Activated effector memory CD4-positive, alpha-beta T cell treated with anti-CD3 and anti-CD28 coated beads, Interleukin-2, amount 50 U/mL, for 16 hours (primary cell): ENCODE results near the gene PPL.
"Not testable (repeated sequence)": the region's sequence is repeated elsewhere in the genome, so short reads cannot be mapped to it uniquely, and the experiment has no call there.

Experiments used
- DNase-seq: peaks from one replicate; pipeline ENCODE4 v3.0.0-alpha.2; 2020

Gene PPL

GRCh38 chr16:4957720-4958509 is 21.0 kb upstream of the PPL start, which contains the start of gene SEC14L5:
Gene SEC14L5, plus strand, starts transcription at chr16:4958330. Its CDS starts 994 bp downstream, at chr16:4959324.
- peak; percentile 94 for DNase-seq

- DNase-seq, result no peak
Observed at GRCh38 chr16:4957420-4957719, 20.4 kb upstream of the PPL start.

- no peak for DNase-seq
Observed at GRCh38 chr16:4954714-4955113, 17.8 kb upstream of the PPL start.

- DNase-seq, result not testable (repeated sequence)
Observed at GRCh38 chr16:4951583-4951982, 14.6 kb upstream of the PPL start.

GRCh38 chr16:4949986-4950385 is 13.0 kb upstream of the PPL start:
- no peak for DNase-seq

- DNase-seq, result no peak
Observed at GRCh38 chr16:4948903-4949766, 12.2 kb upstream of the PPL start.

- no peak for DNase-seq
Observed at GRCh38 chr16:4947722-4948503, 11.0 kb upstream of the PPL start.

GRCh38 chr16:4946917-4947316 is 10.0 kb upstream of the PPL start:
- no peak for DNase-seq

GRCh38 chr16:4945560-4946502 is 8.9 kb upstream of the PPL start:
- no peak for DNase-seq

GRCh38 chr16:4944333-4945281 is 7.7 kb upstream of the PPL start:
- DNase-seq, result no peak

GRCh38 chr16:4942481-4942880 is 5.5 kb upstream of the PPL start:
- no peak for DNase-seq

- no peak for DNase-seq
Observed at GRCh38 chr16:4940719-4941118, 3.8 kb upstream of the PPL start.

- DNase-seq, result no peak
Observed at GRCh38 chr16:4938683-4939030, 1.7 kb upstream of the PPL start.

GRCh38 chr16:4937782-4938682 is 1.1 kb upstream of the PPL start:
- DNase-seq, result no peak

GRCh38 chr16:4936181-4936990 is 562 bp downstream of the PPL start:
- no peak for DNase-seq

GRCh38 chr16:4935241-4935855 is 1.6 kb downstream of the PPL start:
- no peak for DNase-seq

- no peak for DNase-seq
Observed at GRCh38 chr16:4934591-4934990, 2.4 kb downstream of the PPL start.

- no peak for DNase-seq
Observed at GRCh38 chr16:4933871-4934395, 3.0 kb downstream of the PPL start.
